Kidney epithelial cell (primary cell): ENCODE measurements around the gene PAX4. TPM values are rescaled to one million over a fixed set of nuclear protein-coding genes. Genes with fewer than 3 reads are reported as not detected.

ENCODE experiments used
- total RNA-seq: library from RNA; depleted of rRNA; stranded (reverse); fragments of >200 nt; gene quantifications from 2 replicates; pipeline ENCODE4 v1.2.3, GENCODE V29; 2015

Gene PAX4
- total RNA-seq, 1 donor from 2014 or later, result not detected

Other genes with a start within 250 kb of the PAX4 start
- 18.3 and 24.2 TPM in 2 replicates for gene ZNF800, start 225.4 kb downstream of the PAX4 start, total RNA-seq
- 35.0 and 42.1 TPM in 2 replicates for gene GCC1, start 32.5 kb downstream of the PAX4 start, total RNA-seq
- 330 and 355 TPM in 2 replicates for gene ARF5, start 29.7 kb downstream of the PAX4 start, total RNA-seq
- gene FSCN3, start 24.4 kb downstream of the PAX4 start, total RNA-seq, result 4.1 and 5.5 TPM in 2 replicates
- gene SND1, start 34.1 kb upstream of the PAX4 start, total RNA-seq, result 234 and 257 TPM in 2 replicates